Esophagus muscularis mucosa (tissue), 4 donors: ENCODE data around the gene BBS5. TPM values are rescaled to one million over a fixed set of nuclear protein-coding genes. Genes with fewer than 3 reads are reported as not detected.
"Not testable (repeated sequence)": the region's sequence is repeated elsewhere in the genome, so short reads cannot be mapped to it uniquely, and the experiment has no call there.

ENCODE experiments used
- DNase-seq: peaks from one replicate; pipeline ENCODE4 v3.0.0-alpha.2; 2017; ENCODE audit errors: extremely low spot score
- H3K27ac ChIP-seq, 4 donors: fragments of 200-600 bp; sonication (generic); replicated peaks in 1 of 4; 1 replicate in 3 of 4; 2 replicates in 1 of 4; pipeline ENCODE4 v1.5.1; 2016 to 2019; ENCODE audit warnings: mild to moderate bottlenecking in 1 of 4
- H3K27me3 ChIP-seq, 4 donors: fragments of 200-600 bp; sonication (generic); one replicate each; pipeline versions ENCODE4 v1.5.1 to v1.6.0; 2016 to 2019
- H3K36me3 ChIP-seq, 4 donors: fragments of 200-600 bp; sonication (generic); one replicate each; pipeline ENCODE4 v1.5.1; 2016 to 2019
- H3K4me1 ChIP-seq, 4 donors: fragments of 200-600 bp; sonication (generic); one replicate each; pipeline ENCODE4 v1.5.1; 2016 to 2019
- H3K4me3 ChIP-seq, 4 donors: fragments of 200-600 bp; sonication (generic); 1 replicate in 2 of 4; 2 replicates in 2 of 4; pipeline ENCODE4 v1.5.1; 2016 to 2019; ENCODE audit warnings: mild to moderate bottlenecking in 4 of 4, moderate library complexity in 1 of 4
- H3K9me3 ChIP-seq, 4 donors: fragments of 200-600 bp; sonication (generic); 1 replicate in 3 of 4; 2 replicates in 1 of 4; pipeline ENCODE4 v1.5.1; 2016 to 2019
- CTCF ChIP-seq, 3 experiments: fragments of 200-600 bp in 2 of 3; fragments of 450-650 bp in 1 of 3; sonication (generic) in 2 of 3; IDR thresholded peaks; one replicate each; pipeline ENCODE4 v1.5.1; 2017 to 2019; ENCODE audit warnings: antibody characterized with exemption in 3 of 3, mild to moderate bottlenecking in 2 of 3, moderate library complexity in 1 of 3
- EP300 ChIP-seq: sonication (generic); formaldehyde crosslinking; IDR thresholded peaks from one replicate; pipeline ENCODE4 v1.6.1; 2017; ENCODE audit warnings: antibody characterized with exemption
- POLR2A ChIP-seq: fragments of 450-650 bp; IDR thresholded peaks from one replicate; pipeline ENCODE4 v1.6.1; 2017; ENCODE audit warnings: antibody characterized with exemption, moderate library complexity, mild to moderate bottlenecking, low read depth
- POLR2AphosphoS5 ChIP-seq, 2 donors: sonication (generic); formaldehyde crosslinking; IDR thresholded peaks; one replicate each; pipeline ENCODE4 v1.6.1; 2017; ENCODE audit warnings: antibody characterized with exemption in 2 of 2
- WGBS: methylation state at CpG from one replicate; pipeline ENCODE4 v1.1.5; 2018; 5-methylcytosine and 5-hydroxymethylcytosine counted together
- intact Hi-C: fragments of 100-400 bp; cut with DNase I; formaldehyde crosslinking; loops from one replicate; pipeline ENCODE4 v1.15.1; 2023
- total RNA-seq, 4 donors: library from RNA; depleted of rRNA; stranded (reverse); fragments of >200 nt; gene quantifications; one replicate each; pipeline versions ENCODE4 v1.1.0 to v1.2.1, GENCODE V29; 2016

The BBS5 gene
- total RNA-seq, 4 donors from 2014 or later = 6.6 to 11.2 (median 7.9) TPM

- no peak overlapping the region for H3K4me3 ChIP-seq
- no peak for DNase-seq
- no peak overlapping the region for H3K27ac ChIP-seq
- 62% methylated on average over 3 of the region's 3 CpGs for WGBS
- TF ChIP-seq POLR2A = no peak
- TF ChIP-seq EP300 = no peak
- no peak for TF ChIP-seq POLR2AphosphoS5 (IDR thresholded peaks at IDR 0.05)
- no peaks in the 10 kb centered on the region for H3K27me3 ChIP-seq
- intact Hi-C loops = no loop called here
- H3K9me3 ChIP-seq = no peaks in the 10 kb centered on the region
- H3K4me1 ChIP-seq = peaks cover 0 to 34% (median 22%) of the 10 kb centered on the region in 4 donors
- peaks cover 0 to 7% (median 0%) of the 10 kb centered on the region in 4 donors for H3K36me3 ChIP-seq
Measured at GRCh38 chr2:169513926-169514325, 34.6 kb downstream of the BBS5 start.

- H3K27me3 ChIP-seq, intact Hi-C loops, H3K4me3 ChIP-seq, H3K27ac ChIP-seq, DNase-seq, H3K36me3 ChIP-seq, H3K9me3 ChIP-seq: not testable (repeated sequence)
- 88% methylated on average over 7 of the region's 7 CpGs for WGBS
- H3K4me1 ChIP-seq = peaks cover 0 to 25% (median 15%) of the 10 kb centered on the region in 4 donors
Measured at GRCh38 chr2:169514758-169515157, 35.5 kb downstream of the BBS5 start.

- peaks cover 0 to 14% (median 6%) of the 10 kb centered on the region in 4 donors for H3K4me1 ChIP-seq
- H3K9me3 ChIP-seq, H3K27ac ChIP-seq, intact Hi-C loops, H3K27me3 ChIP-seq, H3K4me3 ChIP-seq, DNase-seq: not testable (repeated sequence)
- 93% methylated on average over 10 of the region's 10 CpGs for WGBS
- peaks cover 0 to 14% (median 5%) of the 10 kb centered on the region in 4 donors for H3K36me3 ChIP-seq
Measured at GRCh38 chr2:169516488-169516995, 37.2 kb downstream of the BBS5 start.

- Histone ChIP-seq H3K4me1 (no peaks in the 10 kb centered on the region), H3K4me3 (no peak overlapping the region), H3K27ac (no peak overlapping the region), H3K36me3 (peaks cover 0 to 38% (median 18%) of the 10 kb centered on the region in 4 donors), H3K27me3 (no peaks in the 10 kb centered on the region), H3K9me3 (no peaks in the 10 kb centered on the region)
- TF ChIP-seq CTCF (IDR thresholded peaks at IDR 0.05) = no peak
- DNase-seq = no peak
- intact Hi-C loops = loop anchor here (10.0 kb wide), 1 partner anchor 404 kb away; no protein-coding TSS in a partner anchor
Measured at GRCh38 chr2:169520896-169521295, 41.6 kb downstream of the BBS5 start.

GRCh38 chr2:169523681-169524080 is 44.4 kb downstream of the BBS5 start:
- TF ChIP-seq CTCF (IDR thresholded peaks at IDR 0.05) (no peak), EP300 (no peak), POLR2A (no peak), POLR2AphosphoS5 (IDR thresholded peaks at IDR 0.05) (no peak)
- peaks cover 0 to 43% (median 21%) of the 10 kb centered on the region in 4 donors for H3K36me3 ChIP-seq
- no peak overlapping the region for H3K27ac ChIP-seq
- no peaks in the 10 kb centered on the region for H3K9me3 ChIP-seq
- H3K27me3 ChIP-seq = no peaks in the 10 kb centered on the region
- no peaks in the 10 kb centered on the region for H3K4me1 ChIP-seq
- WGBS = 70% methylated on average over 5 of the region's 5 CpGs
- intact Hi-C loops = loop anchor here (10.0 kb wide), 1 partner anchor 401 kb away; no protein-coding TSS in a partner anchor
- no peak for DNase-seq
- H3K4me3 ChIP-seq = no peak overlapping the region

- WGBS = 75% methylated on average over 2 of the region's 2 CpGs
Measured at GRCh38 chr2:169525434-169525833, 46.1 kb downstream of the BBS5 start.

More at GRCh38 chr2:169525434-169525833, 46.1 kb downstream of the BBS5 start:
- no peaks in the 10 kb centered on the region for H3K9me3 ChIP-seq
- intact Hi-C loops = loop anchor here (10.0 kb wide), 1 partner anchor 399 kb away; no protein-coding TSS in a partner anchor
- no peaks in the 10 kb centered on the region for H3K27me3 ChIP-seq
- H3K36me3 ChIP-seq = peaks cover 4 to 57% (median 35%) of the 10 kb centered on the region in 4 donors
- no peak for DNase-seq
- no peak overlapping the region for H3K27ac ChIP-seq
- TF ChIP-seq POLR2AphosphoS5 (IDR thresholded peaks at IDR 0.05) (no peak), POLR2A (no peak), EP300 (no peak), CTCF (IDR thresholded peaks at IDR 0.05) (no peak)
- H3K4me1 ChIP-seq = no peaks in the 10 kb centered on the region
- no peak overlapping the region for H3K4me3 ChIP-seq
